ENCODE data around the gene DMXL2.

GRCh38 chr15:51624022-51624421, 1.5 kb upstream of the DMXL2 start:
- TF ChIP-seq CTCF (conservative IDR thresholded peaks at IDR 0.05; ENCODE audit: low read depth in 2 of 2) = no peak
- TF ChIP-seq JUNB (IDR thresholded peaks at IDR 0.05; ENCODE audit: unreplicated experiment) = no peak
- no peak for TF ChIP-seq EZH2 (IDR thresholded peaks at IDR 0.05; ENCODE audit: low read depth, unreplicated experiment)
- TF ChIP-seq POLR2AphosphoS5 (IDR thresholded peaks at IDR 0.05; ENCODE audit: low read depth) = no peak
- TF ChIP-seq ZNF114 (CRISPR knock-in tag; IDR thresholded peaks at IDR 0.05) = no peak
- no peak for TF ChIP-seq EZH2phosphoT487 (IDR thresholded peaks at IDR 0.05; ENCODE audit: unreplicated experiment)
- no peak for TF ChIP-seq ETS1 (IDR thresholded peaks at IDR 0.05)
- TF ChIP-seq CREB1 (CRISPR knock-in tag; IDR thresholded peaks at IDR 0.05; ENCODE audit: low read depth) = no peak
- TF ChIP-seq NANOG (IDR thresholded peaks at IDR 0.05; ENCODE audit: borderline replicate concordance) = no peak
- no peak for TF ChIP-seq STAT1 (IDR thresholded peaks at IDR 0.05; ENCODE audit: unreplicated experiment)
